Transverse colon (tissue), 4 donors: Measurements from ENCODE around the gene RSPRY1. TPM values are rescaled to one million over a fixed set of nuclear protein-coding genes. Genes with fewer than 3 reads are reported as not detected.

Experiments
- DNase-seq: peaks from one replicate; pipeline ENCODE4 v3.0.0-alpha.2; 2019
- H3K27ac ChIP-seq, 4 donors: fragments of 200-600 bp; sonication (generic); 2 replicates each; pipeline ENCODE4 v1.5.1; 2016 to 2018; ENCODE audit warnings: inconsistent platforms in 4 of 4
- H3K27me3 ChIP-seq: fragments of 200-600 bp; sonication (generic); 2 replicates; pipeline ENCODE4 v1.5.1; 2017; ENCODE audit warnings: inconsistent platforms
- H3K36me3 ChIP-seq, 4 donors: fragments of 200-600 bp; sonication (generic); 2 replicates each; pipeline ENCODE4 v1.5.1; 2017 to 2019; ENCODE audit warnings: inconsistent platforms in 4 of 4
- H3K4me1 ChIP-seq, 4 donors: fragments of 200-600 bp; sonication (generic); 2 replicates each; pipeline ENCODE4 v1.5.1; 2017 to 2020; ENCODE audit warnings: inconsistent platforms in 4 of 4
- H3K4me3 ChIP-seq, 4 donors: fragments of 200-600 bp; sonication (generic); 1 replicate in 1 of 4; 2 replicates in 3 of 4; pipeline versions ENCODE4 v1.5.1 to v1.6.1; 2017 to 2019; ENCODE audit warnings: inconsistent platforms in 4 of 4
- H3K9me3 ChIP-seq, 2 donors: fragments of 200-600 bp; sonication (generic); 2 replicates each; pipeline ENCODE4 v1.5.1; 2017 to 2019; ENCODE audit warnings: inconsistent platforms in 2 of 2
- CTCF ChIP-seq, 5 experiments: fragments of 200-600 bp in 3 of 5; fragments of 450-650 bp in 2 of 5; sonication (generic) in 3 of 5; IDR thresholded peaks; 1 replicate in 2 of 5; 2 replicates in 3 of 5; pipeline ENCODE4 v1.5.1; 2016 to 2017; ENCODE audit warnings: antibody characterized with exemption in 5 of 5, inconsistent platforms in 3 of 5, mild to moderate bottlenecking in 2 of 5, moderate library complexity in 1 of 5
- EP300 ChIP-seq: sonication (generic); formaldehyde crosslinking; IDR thresholded peaks from one replicate; pipeline ENCODE4 v1.6.1; 2017; ENCODE audit warnings: antibody characterized with exemption, low read depth
- POLR2A ChIP-seq: fragments of 450-650 bp; IDR thresholded peaks from one replicate; pipeline ENCODE4 v1.6.1; 2016; ENCODE audit warnings: antibody characterized with exemption, mild to moderate bottlenecking, moderate library complexity
- POLR2AphosphoS5 ChIP-seq, 3 donors: sonication (generic); formaldehyde crosslinking; IDR thresholded peaks; one replicate each; pipeline ENCODE4 v1.6.1; 2016; ENCODE audit warnings: antibody characterized with exemption in 3 of 3
- WGBS, 2 donors: methylation state at CpG; one replicate each; pipeline ENCODE4 v1.1.5; 2018; ENCODE audit warnings: low coverage in 1 of 2; 5-methylcytosine and 5-hydroxymethylcytosine counted together
- in situ Hi-C, 4 donors: fragments of 200-750 bp; cut with MboI; loops; one replicate each; pipeline versions ENCODE4 v1.15.0 to v1.15.1; 2017; ENCODE audit warnings: low sequenced_read_pairs in 3 of 4, low pct_ligation_motif_present in 1 of 4, low pct_unique_long_range_greater_than_20kb in 1 of 4
- intact Hi-C: fragments of 100-400 bp; cut with DNase I; formaldehyde crosslinking; loops from one replicate; pipeline ENCODE4 v1.15.1; 2023; ENCODE audit warnings: low total_unique reads
- total RNA-seq, 4 donors: library from RNA; depleted of rRNA; stranded (reverse); fragments of >200 nt; gene quantifications; one replicate each; pipeline ENCODE4 v1.1.0, GENCODE V29; 2016

Gene RSPRY1
- total RNA-seq, 4 donors from 2014 or later: 17.1 to 58.4 (median 44.5) TPM

- WGBS, 2 donors: 95% methylated on average over 10 of the region's 10 CpGs; no CpG with 5 or more reads in 1 of the 2 donors
- in situ Hi-C loops: no loop called here
- H3K36me3 ChIP-seq: peaks cover 0 to 13% (median 2%) of the 10 kb centered on the region in 4 donors
- H3K27ac ChIP-seq: no peak overlapping the region
- no peak for DNase-seq
- no peak overlapping the region for H3K4me3 ChIP-seq
- intact Hi-C loops: no loop called here
- TF ChIP-seq POLR2A (no peak), CTCF (IDR thresholded peaks at IDR 0.05) (no peak), EP300 (no peak), POLR2AphosphoS5 (IDR thresholded peaks at IDR 0.05) (no peak)
- H3K9me3 ChIP-seq: no peaks in the 10 kb centered on the region
- H3K4me1 ChIP-seq: peaks cover 0 to 11% (median 0%) of the 10 kb centered on the region in 4 donors
- H3K27me3 ChIP-seq: no peaks in the 10 kb centered on the region
Measured at GRCh38 chr16:57149391-57149790, 36.7 kb upstream of the RSPRY1 start.

- no peak for DNase-seq
- Histone ChIP-seq H3K27ac (no peak overlapping the region), H3K9me3 (no peaks in the 10 kb centered on the region), H3K36me3 (peaks cover 0 to 18% (median 5%) of the 10 kb centered on the region in 4 donors), H3K4me3 (no peak overlapping the region), H3K27me3 (no peaks in the 10 kb centered on the region), H3K4me1 (peaks cover 0 to 12% (median 0%) of the 10 kb centered on the region in 4 donors)
- intact Hi-C loops: no loop called here
- WGBS, 2 donors: 72 to 82% methylated on average over 3 to 9 of the region's 9 CpGs
- in situ Hi-C loops: loop anchor here in 3 of 4 donors (25.0 kb wide), 2 partner anchors 189 to 289 kb away; partner anchors contain the start of genes CETP (in 2 of the 3) and SLC12A3 (in 1 of the 3)
- TF ChIP-seq EP300: no peak
- no peak for TF ChIP-seq POLR2AphosphoS5 (IDR thresholded peaks at IDR 0.05)
- TF ChIP-seq CTCF (IDR thresholded peaks at IDR 0.05): no peak
- no peak for TF ChIP-seq POLR2A
Measured at GRCh38 chr16:57150682-57151330, 35.3 kb upstream of the RSPRY1 start.

- in situ Hi-C loops: loop anchor here in 3 of 4 donors (25.0 kb wide), 2 partner anchors 189 to 289 kb away; partner anchors contain the start of genes CETP (in 2 of the 3) and SLC12A3 (in 1 of the 3)
- no peak overlapping the region for H3K4me3 ChIP-seq
- H3K9me3 ChIP-seq: no peaks in the 10 kb centered on the region
- intact Hi-C loops: no loop called here
- no peak for DNase-seq
- peaks cover 0 to 18% (median 5%) of the 10 kb centered on the region in 4 donors for H3K36me3 ChIP-seq
- no peak overlapping the region for H3K27ac ChIP-seq
- TF ChIP-seq CTCF (IDR thresholded peaks at IDR 0.05) (no peak), EP300 (no peak), POLR2AphosphoS5 (IDR thresholded peaks at IDR 0.05) (no peak), POLR2A (no peak)
- H3K4me1 ChIP-seq: peaks cover 0 to 17% (median 0%) of the 10 kb centered on the region in 4 donors
- 67% methylated on average over 2 of the region's 2 CpGs; no CpG with 5 or more reads in 1 of the 2 donors for WGBS, 2 donors
- no peaks in the 10 kb centered on the region for H3K27me3 ChIP-seq
Measured at GRCh38 chr16:57151369-57151768, 34.8 kb upstream of the RSPRY1 start.

GRCh38 chr16:57152096-57153093 lies 33.7 kb upstream of the RSPRY1 start:
- intact Hi-C loops: no loop called here
- WGBS, 2 donors: 80 to 90% methylated on average over 1 to 4 of the region's 4 CpGs

More at GRCh38 chr16:57152096-57153093, 33.7 kb upstream of the RSPRY1 start:
- no peak overlapping the region for H3K4me3 ChIP-seq
- in situ Hi-C loops: loop anchor here in 3 of 4 donors (25.0 kb wide), 2 partner anchors 190 to 290 kb away; partner anchors contain the start of genes CETP (in 2 of the 3) and SLC12A3 (in 1 of the 3)
- H3K4me1 ChIP-seq: peaks cover 0 to 21% (median 0%) of the 10 kb centered on the region in 4 donors
- DNase-seq: no peak
- no peaks in the 10 kb centered on the region for H3K27me3 ChIP-seq
- H3K36me3 ChIP-seq: peaks cover 0 to 18% (median 5%) of the 10 kb centered on the region in 4 donors
- no peaks in the 10 kb centered on the region for H3K9me3 ChIP-seq
- no peak for TF ChIP-seq POLR2AphosphoS5 (IDR thresholded peaks at IDR 0.05)
- no peak overlapping the region for H3K27ac ChIP-seq
